IMR-90 (cell line): ENCODE data around the gene ANTXR2. TPM values are rescaled to one million over a fixed set of nuclear protein-coding genes. Genes with fewer than 3 reads are reported as not detected.

Experiments used
- ATAC-seq: fragments of 200-7000 bp; cut with Tn5 transposase; 2 replicates; pipeline ENCODE4 v1.9.1; 2020; ENCODE audit warnings: low read depth, mild to moderate bottlenecking, moderate library complexity
- BruUV-seq: library from RNA; stranded (reverse); fragments of 400-500 nt; replicated peaks from 2 replicates; lab custom pipeline; 2021; lab: Mats Ljungman, UMichigan
- CTCF ChIA-PET: fragments of 300-600 bp; formaldehyde crosslinking; extraction: SDS; loops from one replicate; lab custom pipeline; 2021; ENCODE audit warnings: antibody characterized with exemption; lab: Yijun Ruan, JAX
- POLR2A ChIA-PET: fragments of 300-600 bp; sonication (Branson Sonifier 250); formaldehyde crosslinking; loops from one replicate; lab custom pipeline; 2022; ENCODE audit warnings: antibody characterized with exemption; ENCODE audit not compliant: unreplicated experiment; lab: Charles Lee
- DNase-seq: peaks from one replicate; pipeline ENCODE4 v3.0.0; 2013
- H2AFZ ChIP-seq: replicated peaks from 2 replicates; pipeline ENCODE3; 2013; ENCODE audit warnings: low read length, mild to moderate bottlenecking; ENCODE audit not compliant: poor library complexity
- H2AK5ac ChIP-seq: 2 replicates; pipeline ENCODE4 v1.6.1; 2013; ENCODE audit warnings: low read depth, low read length, inconsistent platforms
- H2AK9ac ChIP-seq: replicated peaks from 2 replicates; pipeline ENCODE3; 2013; ENCODE audit warnings: mild to moderate bottlenecking, low read depth, low read length, moderate library complexity; ENCODE audit not compliant: poor library complexity
- H2BK120ac ChIP-seq: 2 replicates; pipeline ENCODE4 v1.6.1; 2013; ENCODE audit warnings: low read depth, low read length, inconsistent platforms
- H2BK15ac ChIP-seq: 3 replicates; pipeline ENCODE4 v1.6.1; 2013; ENCODE audit warnings: low read depth, low read length, inconsistent platforms
- H2BK20ac ChIP-seq: 2 replicates; pipeline ENCODE4 v1.6.1; 2013; ENCODE audit warnings: low read depth, mild to moderate bottlenecking, inconsistent platforms, low read length, moderate library complexity
- H2BK5ac ChIP-seq: 2 replicates; pipeline ENCODE4 v1.6.1; 2013; ENCODE audit warnings: mild to moderate bottlenecking, low read depth, low read length, inconsistent platforms; ENCODE audit not compliant: poor library complexity, severe bottlenecking
- H3K14ac ChIP-seq: replicated peaks from 2 replicates; pipeline ENCODE4 v1.6.1; 2013; ENCODE audit warnings: low read depth, low read length, inconsistent platforms
- H3K18ac ChIP-seq: 2 replicates; pipeline ENCODE4 v1.6.1; 2013; ENCODE audit warnings: low read depth, low read length, control low read depth
- H3K23ac ChIP-seq: 2 replicates; pipeline ENCODE4 v1.6.1; 2013; ENCODE audit warnings: low read depth, low read length, inconsistent platforms
- H3K27ac ChIP-seq: 2 replicates; pipeline ENCODE4 v1.5.1; 2013; ENCODE audit warnings: mild to moderate bottlenecking, control low read depth, low read length; ENCODE audit not compliant: insufficient read depth
- H3K27me3 ChIP-seq: 2 replicates; pipeline ENCODE4 v1.6.1; 2013; ENCODE audit warnings: low read length; ENCODE audit not compliant: control insufficient read depth, insufficient read depth
- H3K36me3 ChIP-seq: 2 replicates; pipeline ENCODE4 v1.6.1; 2013; ENCODE audit warnings: low read length, mixed read lengths; ENCODE audit not compliant: control insufficient read depth, insufficient read depth
- H3K4ac ChIP-seq: 2 replicates; pipeline ENCODE4 v1.6.1; 2013; ENCODE audit warnings: low read depth, low read length, inconsistent platforms
- H3K4me1 ChIP-seq: 2 replicates; pipeline ENCODE4 v1.6.1; 2013; ENCODE audit warnings: low read length, mixed read lengths; ENCODE audit not compliant: control insufficient read depth, insufficient read depth
- H3K4me2 ChIP-seq: 2 replicates; pipeline ENCODE4 v1.6.1; 2013; ENCODE audit warnings: low read depth, mild to moderate bottlenecking, control low read depth, low read length, moderate library complexity
- H3K4me3 ChIP-seq: 2 replicates; pipeline ENCODE4 v1.5.1; 2013; ENCODE audit warnings: low read depth, mild to moderate bottlenecking, control low read depth, low read length, moderate library complexity; ENCODE audit not compliant: insufficient read depth
- H3K56ac ChIP-seq: 2 replicates; pipeline ENCODE4 v1.6.1; 2013; ENCODE audit warnings: low read length, inconsistent platforms; ENCODE audit not compliant: insufficient read depth; ENCODE audit errors: extremely low read depth
- H3K79me1 ChIP-seq, 2 experiments: 2 replicates each; pipeline ENCODE4 v1.6.1; 2013; ENCODE audit warnings: low read length in 2 of 2, inconsistent platforms in 1 of 2, low read depth in 1 of 2
- H3K9ac ChIP-seq: 2 replicates; pipeline ENCODE4 v1.6.1; 2013; ENCODE audit warnings: low read depth, low read length, control low read depth
- H3K9me1 ChIP-seq: 2 replicates; pipeline ENCODE4 v1.6.1; 2013; ENCODE audit warnings: low read length, inconsistent platforms; ENCODE audit not compliant: insufficient read depth
- H3K9me3 ChIP-seq: 2 replicates; pipeline ENCODE4 v1.6.1; 2013; ENCODE audit warnings: low read length; ENCODE audit not compliant: control insufficient read depth, insufficient read depth
- H4K20me1 ChIP-seq: 2 replicates; pipeline ENCODE4 v1.6.1; 2013; ENCODE audit warnings: low read length, inconsistent platforms; ENCODE audit not compliant: insufficient read depth
- H4K5ac ChIP-seq: 2 replicates; pipeline ENCODE4 v1.6.1; 2013; ENCODE audit warnings: mild to moderate bottlenecking, low read depth, low read length, control low read depth
- H4K8ac ChIP-seq, 2 experiments: 2 replicates each; pipeline ENCODE4 v1.6.1; 2013; ENCODE audit warnings: low read depth in 2 of 2, low read length in 2 of 2, control low read depth in 1 of 2, inconsistent platforms in 1 of 2
- H4K91ac ChIP-seq: 2 replicates; pipeline ENCODE4 v1.6.1; 2013; ENCODE audit warnings: low read depth, low read length, inconsistent platforms; ENCODE audit not compliant: insufficient read depth
- BHLHE40 ChIP-seq: fragments of 150-350 bp; IDR thresholded peaks from 2 replicates; pipeline ENCODE4 v1.6.1; 2016; ENCODE audit warnings: mild to moderate bottlenecking, low read depth, low read length
- CHD1 ChIP-seq: IDR thresholded peaks from 2 replicates; pipeline ENCODE4 v1.6.1; 2012; ENCODE audit warnings: low read depth, low read length, improper control_type of control experiment
- FOS ChIP-seq: fragments of 150-350 bp; IDR thresholded peaks from 2 replicates; pipeline ENCODE4 v1.6.1; 2016; ENCODE audit warnings: low read depth, low read length
- MAFK ChIP-seq: IDR thresholded peaks from 2 replicates; pipeline ENCODE4 v1.6.1; 2012; ENCODE audit warnings: low read depth, low read length, improper control_type of control experiment
- MAZ ChIP-seq: IDR thresholded peaks from 2 replicates; pipeline ENCODE4 v1.6.1; 2012; ENCODE audit warnings: low read depth, mild to moderate bottlenecking, low read length, improper control_type of control experiment, moderate library complexity, borderline replicate concordance
- POLR2A ChIP-seq: IDR thresholded peaks from 2 replicates; pipeline ENCODE4 v1.6.1; 2012; ENCODE audit warnings: mild to moderate bottlenecking, low read depth, low read length
- RAD21 ChIP-seq: IDR thresholded peaks from 2 replicates; pipeline ENCODE4 v1.6.1; 2012; ENCODE audit warnings: low read length, improper control_type of control experiment
- RCOR1 ChIP-seq: IDR thresholded peaks from 2 replicates; pipeline ENCODE4 v1.6.1; 2012; ENCODE audit warnings: mild to moderate bottlenecking, low read length, improper control_type of control experiment; ENCODE audit not compliant: insufficient replicate concordance
- WGBS, 2 experiments: methylation state at CpG; one replicate each; pipeline versions ENCODE4 v1.1.5 to v1.1.7; 2013; ENCODE audit warnings: missing lambda C conversion rate in 2 of 2; ENCODE audit not compliant: insufficient read length in 1 of 2; ENCODE audit errors: extremely low coverage in 2 of 2; 5-methylcytosine and 5-hydroxymethylcytosine counted together
- dilution Hi-C: fragments of 300-500 bp; cut with HindIII; formaldehyde crosslinking; loops from one replicate; pipeline ENCODE4 v1.14.3; 2018; ENCODE audit warnings: low sequenced_read_pairs; ENCODE audit not compliant: unreplicated experiment
- in situ Hi-C: fragments of 300-500 bp; cut with MboI; formaldehyde crosslinking; loops from 3 replicates; pipeline ENCODE4 v1.14.3; 2019; ENCODE audit warnings: low sequenced_read_pairs, inconsistent platforms, mixed read lengths
- intact Hi-C: fragments of 100-400 bp; cut with micrococcal nuclease; formaldehyde crosslinking; loops from 2 replicates; pipeline ENCODE4 v1.10.0; 2022
- polyA plus RNA-seq, 3 experiments: library from polyadenylated mRNA; depleted of rRNA; stranded (reverse); fragments of >200 nt; gene quantifications; 2 replicates each; pipeline ENCODE4 v1.2.3, GENCODE V29; 2012; ENCODE audit warnings: low replicate concordance in 1 of 3
- total RNA-seq: library from RNA; depleted of rRNA; stranded (reverse); fragments of >200 nt; gene quantifications from 2 replicates; pipeline ENCODE4 v1.2.3, GENCODE V29; 2012
- TF ChIP-seq, protein P1 (sequence below): fragments of 150-350 bp; IDR thresholded peaks from 2 replicates; pipeline ENCODE4 v1.6.1; 2016; ENCODE audit warnings: low read depth, mild to moderate bottlenecking, low read length, moderate library complexity, borderline replicate concordance

The ANTXR2 gene
- total and polyA plus RNA-seq, 2 of the 4 experiments (the other 2 are of a cell fraction): 46.8 to 88.5 TPM

DNA sequence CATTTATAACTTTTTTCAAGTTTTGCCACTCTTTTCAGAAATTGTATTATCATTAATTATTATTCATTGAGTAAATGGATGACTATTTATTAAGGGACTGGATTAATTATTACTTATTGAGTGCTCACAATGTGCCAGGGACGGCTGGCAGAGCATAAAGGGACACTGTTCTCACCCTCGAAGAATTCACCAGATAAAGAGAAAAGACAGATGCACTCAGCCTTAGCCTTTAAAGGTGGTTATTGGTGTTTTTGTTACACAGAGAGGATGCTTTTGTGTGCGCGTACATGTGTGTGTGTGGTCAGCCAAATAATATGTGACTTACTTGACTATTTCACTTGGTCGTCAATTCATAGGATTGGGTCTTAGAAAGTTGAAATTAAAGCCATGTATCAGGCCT is 187.0 kb downstream of the ANTXR2 start:
- Histone ChIP-seq H2AK9ac (no peak overlapping the region), H3K14ac (no peak overlapping the region), H3K4me2 (no peak overlapping the region), H4K20me1 (no peaks in the 10 kb centered on the region), H3K36me3 (no peaks in the 10 kb centered on the region), H3K9ac (no peak overlapping the region), H3K23ac (no peak overlapping the region), H3K18ac (no peak overlapping the region), H3K9me1 (no peaks in the 10 kb centered on the region), H4K8ac (no peak overlapping the region), H2AFZ (no peak overlapping the region), H3K9me3 (no peaks in the 10 kb centered on the region), H3K27me3 (no peaks in the 10 kb centered on the region), H3K79me1 (no peaks in the 10 kb centered on the region), H4K5ac (no peak overlapping the region), H2BK120ac (no peak overlapping the region), H3K27ac (no peak overlapping the region), H3K4me3 (no peak overlapping the region), H2BK15ac (no peak overlapping the region), H4K91ac (no peak overlapping the region), H2AK5ac (no peak overlapping the region), H2BK20ac (no peak overlapping the region), H3K56ac (no peak overlapping the region), H2BK5ac (no peak overlapping the region), H3K4ac (no peak overlapping the region), H3K4me1 (no peaks in the 10 kb centered on the region)
- no peak for DNase-seq
- in situ Hi-C loops: no loop called here
- WGBS, 2 experiments: 40% methylated on average over 1 of the region's 5 CpGs; no CpG with 5 or more reads in 1 of the 2 experiments
- intact Hi-C loops: no loop called here
- dilution Hi-C loops: no loop called here
- TF ChIP-seq BHLHE40 (no peak), POLR2A (no peak), CHD1 (no peak), RCOR1 (no peak), MAFK (no peak), FOS (no peak), MAZ (no peak), RAD21 (no peak)
- TF ChIP-seq, protein P1, sequence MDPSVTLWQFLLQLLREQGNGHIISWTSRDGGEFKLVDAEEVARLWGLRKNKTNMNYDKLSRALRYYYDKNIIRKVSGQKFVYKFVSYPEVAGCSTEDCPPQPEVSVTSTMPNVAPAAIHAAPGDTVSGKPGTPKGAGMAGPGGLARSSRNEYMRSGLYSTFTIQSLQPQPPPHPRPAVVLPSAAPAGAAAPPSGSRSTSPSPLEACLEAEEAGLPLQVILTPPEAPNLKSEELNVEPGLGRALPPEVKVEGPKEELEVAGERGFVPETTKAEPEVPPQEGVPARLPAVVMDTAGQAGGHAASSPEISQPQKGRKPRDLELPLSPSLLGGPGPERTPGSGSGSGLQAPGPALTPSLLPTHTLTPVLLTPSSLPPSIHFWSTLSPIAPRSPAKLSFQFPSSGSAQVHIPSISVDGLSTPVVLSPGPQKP: no peak
- ChIA-PET POLR2A (no interaction called here), CTCF (no interaction called here)
- ATAC-seq: no peak
- no TSS peak for BruUV-seq
